Endometrium (tissue), 2 donors: ENCODE data around the gene SELPLG.
"Not testable (repeated sequence)": the region's sequence is repeated elsewhere in the genome, so short reads cannot be mapped to it uniquely, and the experiment has no call there.

Source experiments
- FAIRE-seq: peaks from 2 replicates; lab custom pipeline; 2012; peaks lifted over from hg19 to GRCh38; lab: Jason Lieb, UNC
- donor health status: control.
- donor health status: control.

SELPLG gene

GRCh38 chr12:108589028-108589839, 44.5 kb downstream of the SELPLG start:
- FAIRE-seq, result peak; percentile 60

GRCh38 chr12:108587826-108588225, 45.9 kb downstream of the SELPLG start:
- no peak for FAIRE-seq

GRCh38 chr12:108586306-108586705, 47.4 kb downstream of the SELPLG start:
- no peak for FAIRE-seq

DNA sequence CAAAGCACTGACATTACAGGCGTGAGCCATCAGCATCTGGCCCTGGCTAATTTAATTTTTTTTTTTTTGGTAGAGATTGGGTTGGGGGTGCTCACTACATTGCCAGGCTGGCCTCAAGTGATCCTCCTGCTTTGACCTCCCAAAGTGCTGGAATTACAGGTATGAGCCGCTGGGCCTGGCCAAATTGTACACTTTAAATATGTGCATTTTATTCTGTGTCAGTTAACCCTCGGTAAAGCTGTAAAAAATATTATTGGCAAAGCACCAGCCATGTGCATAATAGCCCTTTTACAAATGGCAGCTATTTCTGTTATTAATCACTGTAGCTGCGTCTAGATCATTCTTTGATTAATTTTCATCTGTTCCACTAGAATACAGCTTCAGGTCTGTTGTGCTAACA, 47.8 kb downstream of the SELPLG start:
- FAIRE-seq, result no peak

GRCh38 chr12:108584456-108585065, 49.1 kb downstream of the SELPLG start:
- FAIRE-seq, result no peak

DNA sequence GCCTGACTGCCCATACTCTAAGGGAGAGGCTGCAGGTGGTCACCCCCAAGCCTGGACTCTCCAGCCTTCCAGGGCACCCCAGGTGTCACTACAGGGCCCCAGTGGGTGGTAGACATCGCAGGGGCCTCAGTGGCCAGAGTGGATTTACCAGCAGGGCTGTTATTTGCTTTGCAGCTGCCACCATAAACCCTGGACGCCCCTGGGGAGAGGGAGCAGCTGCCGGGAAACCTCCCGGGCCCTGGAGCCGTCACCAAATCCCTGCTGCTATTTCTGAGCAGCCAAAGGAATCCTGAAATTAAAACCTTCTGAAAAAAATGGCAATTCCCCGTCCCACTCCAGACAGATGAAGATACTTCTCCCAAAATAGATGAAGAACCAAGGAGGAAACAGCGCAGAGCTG, 49.7 kb downstream of the SELPLG start:
- FAIRE-seq, result no peak

DNA sequence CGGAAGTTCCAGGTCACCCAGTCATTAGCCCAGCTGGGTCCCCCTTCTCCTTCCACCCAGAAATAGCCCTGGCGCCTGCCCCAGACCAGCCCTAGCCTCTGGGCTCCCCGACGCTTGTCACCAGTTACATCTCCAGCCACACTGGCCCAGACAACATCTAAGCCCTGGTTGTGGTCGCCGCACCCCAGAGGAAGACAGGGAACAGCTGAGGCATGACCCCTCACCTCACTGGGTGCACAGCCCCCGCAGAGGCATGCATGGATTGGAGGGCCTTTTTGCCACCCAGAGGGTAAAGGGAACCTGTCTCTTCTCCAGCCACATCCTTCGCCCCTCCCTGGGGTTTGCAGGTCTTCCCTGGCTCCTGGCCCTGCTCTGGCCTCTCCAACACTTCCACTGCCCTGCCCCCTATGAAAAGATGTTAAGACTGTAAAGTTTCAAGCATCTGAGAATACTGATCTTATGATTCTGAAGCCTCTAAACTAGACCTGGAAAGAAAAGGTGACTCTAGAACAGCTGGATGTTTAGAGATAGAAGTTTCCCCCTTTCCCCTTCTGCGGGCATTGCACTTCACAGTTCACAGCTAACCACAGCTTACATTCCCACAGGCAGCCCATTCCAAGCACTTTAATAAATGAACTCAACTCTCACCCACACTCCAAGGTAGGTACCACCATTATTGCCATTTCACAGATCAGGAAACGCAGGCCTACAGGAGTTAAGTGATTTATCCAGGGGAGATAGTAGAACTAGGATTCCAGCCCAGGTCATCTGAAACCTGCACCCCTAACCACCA, 50.5 kb downstream of the SELPLG start:
- no peak for FAIRE-seq

GRCh38 chr12:108582509-108582908, 51.2 kb downstream of the SELPLG start:
- FAIRE-seq, result no peak

DNA sequence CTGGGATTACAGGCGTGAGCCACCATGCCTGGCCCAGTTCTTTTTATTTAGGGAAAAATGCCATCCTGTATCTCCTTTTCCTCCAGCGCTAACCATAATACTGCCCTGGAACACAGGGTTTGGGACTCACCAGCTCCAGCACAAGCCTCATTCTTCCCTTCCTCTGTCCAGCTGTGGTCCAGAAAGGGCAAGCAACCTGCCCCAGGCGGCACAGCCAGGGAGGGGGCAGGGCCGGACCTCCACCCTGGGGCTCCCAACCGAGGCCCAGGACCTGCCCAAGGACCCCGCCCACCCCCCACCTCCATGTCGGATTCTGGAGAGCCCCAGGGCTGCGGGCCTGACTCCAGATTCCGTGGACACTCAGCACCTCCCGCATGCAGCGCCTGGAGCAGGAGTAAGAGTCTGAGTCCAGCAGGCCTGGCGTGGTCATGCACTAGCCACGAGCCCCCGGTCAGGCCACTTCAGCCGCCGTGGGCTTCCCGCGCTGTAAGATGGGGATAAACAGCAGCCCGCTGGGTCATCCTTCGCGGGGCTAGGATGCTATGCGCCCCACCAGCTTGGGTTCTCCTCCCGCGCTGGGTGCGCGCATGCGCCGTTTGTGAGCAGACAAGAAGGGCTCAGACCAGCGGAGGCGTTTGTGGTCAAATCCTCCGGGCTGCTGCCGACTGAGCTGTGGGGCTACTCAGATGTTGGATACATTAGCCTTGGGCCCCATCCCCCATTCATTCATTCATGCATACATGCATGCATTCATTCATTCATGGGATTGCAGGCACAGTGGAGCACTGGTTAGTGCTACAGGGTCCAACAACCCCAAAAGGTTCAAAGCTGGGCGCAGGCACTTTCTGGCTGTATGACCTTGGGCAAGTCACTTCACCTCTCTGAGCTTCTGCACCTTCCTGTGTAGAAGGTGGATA, 52.1 kb downstream of the SELPLG start:
- no peak for FAIRE-seq

DNA sequence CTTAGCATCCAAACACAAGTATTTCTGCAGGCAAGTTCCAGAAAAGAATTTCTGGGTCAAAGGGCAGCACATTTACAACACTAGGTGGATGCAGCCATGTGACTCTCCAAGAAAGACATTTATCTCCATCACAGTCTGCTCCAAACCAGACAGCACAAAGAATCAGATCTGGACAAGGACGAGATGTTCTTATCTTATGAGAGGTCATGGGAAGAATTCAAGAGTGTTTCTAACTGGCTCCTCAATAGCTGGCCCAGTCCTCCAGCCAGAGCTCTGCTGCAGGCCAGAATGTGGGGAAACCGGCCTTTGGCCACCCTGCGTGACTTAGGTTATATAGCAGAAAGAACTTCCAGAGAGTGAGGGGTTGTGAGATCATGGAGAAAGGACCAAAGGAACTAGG, 53.2 kb downstream of the SELPLG start:
- no peak for FAIRE-seq

GRCh38 chr12:108578813-108579212, 54.9 kb downstream of the SELPLG start:
- no peak for FAIRE-seq

DNA sequence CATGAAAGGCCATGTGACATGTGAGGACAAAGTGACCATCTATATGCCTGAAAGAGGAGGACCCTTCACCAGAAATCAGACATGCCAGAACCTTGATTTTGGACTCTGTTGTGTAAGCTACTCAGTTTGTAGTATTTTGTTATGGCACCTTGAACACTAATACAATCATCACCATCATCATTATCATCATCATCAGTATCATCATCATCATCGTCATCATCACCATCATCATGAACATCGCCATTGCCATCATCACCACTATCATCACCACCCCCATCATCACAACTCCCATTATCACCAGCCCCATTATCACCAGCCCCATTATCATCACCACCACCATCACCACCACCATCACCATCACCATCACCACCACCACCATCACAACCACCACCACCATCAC, 55.4 kb downstream of the SELPLG start:
- no peak for FAIRE-seq

- no peak for FAIRE-seq
Observed at GRCh38 chr12:108577458-108577857, 56.2 kb downstream of the SELPLG start.

DNA sequence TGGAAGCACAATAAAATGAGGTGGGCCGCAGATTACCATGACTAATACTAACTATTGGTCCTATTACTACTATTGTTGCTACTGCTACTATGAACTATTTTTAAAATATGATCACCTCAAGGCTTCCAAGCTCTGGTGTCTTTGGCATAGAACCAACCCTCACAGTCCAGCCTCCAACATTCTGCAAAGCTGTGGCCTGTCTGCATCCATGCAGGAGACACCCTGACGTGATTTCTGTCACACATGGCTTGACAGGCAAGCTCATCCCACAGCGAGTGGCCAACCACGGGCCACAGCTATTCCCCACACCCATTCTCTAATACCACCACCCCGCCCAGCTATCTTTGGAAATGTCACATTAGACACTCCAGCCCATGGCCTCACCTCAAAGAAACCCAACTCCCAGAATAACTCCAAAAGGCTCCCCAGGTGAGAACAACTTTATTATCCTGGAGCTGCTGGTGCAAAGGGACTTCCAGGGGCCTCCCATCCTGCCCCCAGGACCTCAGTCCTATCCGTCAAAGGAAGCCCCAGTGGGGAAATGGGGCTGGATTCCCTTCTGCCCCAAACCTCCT, 56.9 kb downstream of the SELPLG start:
- no peak for FAIRE-seq

DNA sequence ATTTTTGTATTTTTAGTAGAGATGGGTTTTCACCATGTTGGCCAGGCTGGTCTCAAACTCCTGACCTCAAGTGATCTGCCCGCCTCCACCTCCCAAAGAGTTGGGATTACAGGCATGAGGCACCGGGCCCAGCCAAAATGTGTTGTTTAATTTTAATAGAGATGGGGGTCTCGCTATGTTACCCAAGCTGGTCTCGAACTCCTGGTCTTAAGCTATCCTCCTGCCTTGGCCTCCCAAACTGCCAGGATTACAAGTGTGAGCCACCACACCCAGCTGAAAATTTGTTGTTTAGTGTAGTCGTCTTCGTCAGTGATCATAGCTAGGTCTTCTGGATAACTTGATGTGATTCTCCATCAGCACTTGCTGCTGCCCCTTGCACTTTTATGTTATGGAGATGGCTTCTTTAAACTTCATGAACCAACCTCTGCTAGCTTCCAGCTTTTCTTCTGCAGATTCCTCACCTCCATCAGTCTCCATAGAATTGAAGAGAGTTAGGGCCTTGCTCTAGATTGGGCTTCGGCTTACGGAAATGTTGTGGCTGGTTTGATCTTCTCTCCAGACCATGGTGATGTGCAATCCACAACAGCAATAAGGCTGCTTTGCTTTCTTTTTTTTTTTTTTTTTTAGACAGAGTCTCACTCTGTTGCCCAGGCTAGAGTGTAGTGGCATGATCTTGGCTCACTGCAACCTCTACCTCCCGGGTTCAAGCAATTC, 58.3 kb downstream of the SELPLG start:
- no peak for FAIRE-seq

DNA sequence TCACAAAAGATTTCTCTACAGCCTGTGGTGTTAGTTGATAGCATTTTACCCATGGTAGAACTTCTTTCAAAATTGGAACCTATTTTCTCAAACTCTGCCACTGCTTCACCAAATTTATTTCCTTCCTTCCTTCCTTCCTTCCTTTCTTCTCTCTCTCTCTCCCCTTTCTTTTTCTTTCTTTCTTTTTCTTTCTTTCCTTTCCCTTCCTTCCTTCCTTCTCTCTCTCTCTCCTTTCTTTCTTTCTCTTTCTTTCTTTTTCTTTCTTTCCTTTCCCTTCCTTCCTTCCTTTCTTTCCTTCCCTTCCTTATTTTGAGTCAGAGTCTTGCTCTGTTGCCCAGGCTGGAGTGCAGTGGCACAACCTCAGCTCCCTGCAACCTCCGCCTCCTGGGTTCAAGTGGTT, 59.4 kb downstream of the SELPLG start:
- FAIRE-seq, result not testable (repeated sequence)

DNA sequence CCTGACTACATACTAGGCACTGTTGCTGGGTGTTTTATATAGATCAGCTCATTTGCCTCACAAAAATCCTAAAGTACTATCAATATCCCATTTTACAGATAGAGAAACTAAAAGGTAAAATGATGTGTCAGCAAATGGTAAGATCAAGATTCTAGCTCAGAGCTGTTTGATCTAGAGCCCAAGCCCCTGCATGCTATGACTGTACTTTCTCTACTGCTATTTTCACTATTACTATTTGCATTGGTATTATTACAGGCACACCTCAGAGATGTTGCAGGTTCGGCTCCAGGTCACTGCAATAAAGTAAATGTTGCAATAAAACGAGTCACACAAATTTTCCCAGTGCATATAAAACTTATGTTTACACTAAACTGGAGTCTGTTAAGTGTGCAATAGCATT, 60.4 kb downstream of the SELPLG start:
- FAIRE-seq, result no peak

GRCh38 chr12:108572166-108572790, 61.4 kb downstream of the SELPLG start:
- no peak for FAIRE-seq
